K562 (cell line): ENCODE data around the gene SOCS7. TPM values are rescaled to one million over a fixed set of nuclear protein-coding genes. Genes with fewer than 3 reads are reported as not detected.

Source experiments
- ATAC-seq: fragments of 200-7000 bp; cut with Tn5 transposase; 3 replicates; pipeline ENCODE4 v1.9.1; 2020; ENCODE audit warnings: moderate library complexity
- BruUV-seq: library from RNA; stranded (reverse); fragments of 400-500 nt; replicated peaks from 2 replicates; lab custom pipeline; 2021; lab: Mats Ljungman, UMichigan
- CTCF ChIA-PET: fragments of 300-600 bp; formaldehyde crosslinking; extraction: SDS; loops from one replicate; lab custom pipeline; 2021; ENCODE audit warnings: low intra/inter-chr PET ratio; lab: Yijun Ruan, JAX
- POLR2A ChIA-PET: fragments of 300-600, 350-650 bp; sonication (Branson Sonifier 250); formaldehyde crosslinking; extraction: SDS; loops from one replicate; lab custom pipeline; 2021; ENCODE audit warnings: antibody characterized with exemption, inconsistent platforms; lab: Yijun Ruan, JAX
- DNase-seq, 4 experiments: peaks; one replicate each; pipeline versions ENCODE4 v3.0.0 to v3.0.0-alpha.2; 2011 to 2018; ENCODE audit warnings: low spot score in 3 of 4, mixed read lengths in 3 of 4; ENCODE audit errors: extremely low read depth in 1 of 4
- FAIRE-seq: peaks from 2 replicates; lab custom pipeline; 2011; peaks lifted over from hg19 to GRCh38; lab: Jason Lieb, UNC
- H2AFZ ChIP-seq: 2 replicates; pipeline ENCODE4 v1.6.0; 2011; ENCODE audit warnings: low read depth, low read length, control low read depth, inconsistent platforms
- H3K27ac ChIP-seq: fragments of 200-600 bp; 3 replicates; pipeline ENCODE4 v1.8.0; 2011; ENCODE audit warnings: low read depth, mild to moderate bottlenecking, control low read depth, inconsistent platforms, low read length, moderate library complexity, mixed read lengths; ENCODE audit errors: extremely low read depth
- H3K27me3 ChIP-seq, 2 experiments: fragments of 300-600 bp in 1 of 2; 2 replicates in 1 of 2; 3 replicates in 1 of 2; pipeline versions ENCODE4 v1.6.0 to v1.8.0; 2011; ENCODE audit warnings: inconsistent platforms in 2 of 2, low read length in 2 of 2, mild to moderate bottlenecking in 1 of 2, mixed read lengths in 1 of 2, moderate library complexity in 1 of 2; ENCODE audit not compliant: control insufficient read depth in 2 of 2, insufficient read depth in 2 of 2
- H3K36me3 ChIP-seq: fragments of 300-600 bp; 3 replicates; pipeline ENCODE4 v1.8.0; 2011; ENCODE audit warnings: mild to moderate bottlenecking, low read length, inconsistent platforms; ENCODE audit not compliant: control insufficient read depth, insufficient read depth
- H3K4me1 ChIP-seq, 2 experiments: fragments of 200-600 bp in 1 of 2; replicated peaks in 1 of 2; 2 replicates in 1 of 2; 3 replicates in 1 of 2; pipeline versions ENCODE4 v1.5.1 to v1.8.0; 2011; ENCODE audit warnings: inconsistent platforms in 2 of 2, low read length in 2 of 2, mild to moderate bottlenecking in 1 of 2, mixed read lengths in 1 of 2, moderate library complexity in 1 of 2; ENCODE audit not compliant: control insufficient read depth in 2 of 2, insufficient read depth in 2 of 2
- H3K4me2 ChIP-seq: 2 replicates; pipeline ENCODE4 v1.6.1; 2011; ENCODE audit warnings: low read length, control low read depth, inconsistent platforms, mixed read lengths; ENCODE audit not compliant: insufficient read depth
- H3K4me3 ChIP-seq: fragments of 200-600 bp; sonication (generic), shearing (Covaris generic); 2 replicates; pipeline ENCODE4 v1.5.1; 2016; ENCODE audit warnings: control low read depth, inconsistent platforms
- H3K79me2 ChIP-seq: fragments of 200-600 bp; 3 replicates; pipeline ENCODE4 v1.8.0; 2011; ENCODE audit warnings: low read length, inconsistent platforms; ENCODE audit not compliant: control insufficient read depth, insufficient read depth
- H3K9ac ChIP-seq, 2 experiments: 2 replicates each; pipeline versions ENCODE4 v1.6.0 to v1.6.1; 2011; ENCODE audit warnings: low read depth in 2 of 2, low read length in 2 of 2, control low read depth in 1 of 2, inconsistent platforms in 1 of 2, mild to moderate bottlenecking in 1 of 2, mixed read lengths in 1 of 2; ENCODE audit not compliant: insufficient read depth in 1 of 2
- H3K9me1 ChIP-seq: one replicate; pipeline ENCODE4 v1.6.0; 2011; ENCODE audit warnings: inconsistent platforms, mild to moderate bottlenecking, low read length, moderate library complexity; ENCODE audit not compliant: control insufficient read depth, insufficient read depth
- H3K9me3 ChIP-seq: replicated peaks from 2 replicates; pipeline ENCODE4 v1.5.1; 2011; ENCODE audit warnings: low read depth, low read length, inconsistent platforms; ENCODE audit not compliant: control insufficient read depth, insufficient read depth
- H4K20me1 ChIP-seq: replicated peaks from 2 replicates; pipeline ENCODE4 v1.6.1; 2011; ENCODE audit warnings: low read length, inconsistent platforms, mixed read lengths; ENCODE audit not compliant: control insufficient read depth, insufficient read depth
- BRF1 ChIP-seq: IDR thresholded peaks from 3 replicates; pipeline ENCODE4 v1.6.1; 2011; ENCODE audit warnings: borderline replicate concordance, mild to moderate bottlenecking; ENCODE audit not compliant: insufficient read length; ENCODE audit errors: extremely low read depth
- CTBP1 ChIP-seq: fragments of 450-650 bp; IDR thresholded peaks from 2 replicates; pipeline ENCODE4 v1.6.1; 2016; ENCODE audit warnings: borderline replicate concordance
- KLF16 ChIP-seq: IDR thresholded peaks from 2 replicates; pipeline ENCODE4 v1.6.1; 2016; ENCODE audit warnings: antibody characterized with exemption
- PPARD ChIP-seq: fragments of 250-450 bp; sonication (Bioruptor Pico); IDR thresholded peaks from 2 replicates; pipeline ENCODE4 v1.8.0; 2022; ENCODE audit warnings: inconsistent platforms, mild to moderate bottlenecking, moderate library complexity
- PTBP1 ChIP-seq: fragments of 200-400 bp; formaldehyde crosslinking; IDR thresholded peaks from 2 replicates; pipeline ENCODE4 v1.6.1; 2017; ENCODE audit warnings: low read depth, low read length
- RNF2 ChIP-seq: sonication (generic); IDR thresholded peaks from 2 replicates; pipeline ENCODE4 v1.6.1; 2016
- SMARCE1 ChIP-seq: fragments of 450-650 bp; IDR thresholded peaks from 2 replicates; pipeline ENCODE4 v1.7.1; 2016; ENCODE audit warnings: mild to moderate bottlenecking
- TAF15 ChIP-seq: fragments of 200-400 bp; formaldehyde crosslinking; IDR thresholded peaks from 2 replicates; pipeline ENCODE4 v1.6.1; 2017; ENCODE audit warnings: mild to moderate bottlenecking, low read depth, low read length, moderate library complexity
- ZNF12 ChIP-seq: sonication (generic); formaldehyde crosslinking; IDR thresholded peaks from 2 replicates; pipeline ENCODE4 v1.4.0; 2020; ENCODE audit warnings: mild to moderate bottlenecking, missing genetic modification reagents
- WGBS: fragments of 100-300 bp; shearing (Covaris generic); methylation state at CpG from one replicate; pipeline ENCODE4 v1.1.6; 2016; ENCODE audit warnings: low coverage, mixed read lengths; ENCODE audit not compliant: insufficient coverage; ENCODE audit errors: missing lambda C conversion rate; 5-methylcytosine and 5-hydroxymethylcytosine counted together
- in situ Hi-C: fragments of 300-500 bp; cut with MboI; formaldehyde crosslinking; loops from 4 replicates; pipeline ENCODE4 v1.15.0; 2018; ENCODE audit warnings: inconsistent platforms, mixed read lengths
- intact Hi-C: fragments of 100-400 bp; cut with micrococcal nuclease; formaldehyde crosslinking; loops from 2 replicates; pipeline ENCODE4 v1.14.2; 2022
- polyA plus RNA-seq, 8 experiments: library from polyadenylated mRNA; depleted of rRNA in 4 of 8; stranded (reverse) in 5 of 8; unstranded in 3 of 8; fragments of >200 nt; fragmentation: Nextera tagmentation in 2 of 8; fragmentation: Illumina TruSeq in 1 of 8; extraction: Ambion mirVana in 2 of 8; extraction: Trizol in 1 of 8; gene quantifications; 2 replicates each; pipeline versions ENCODE4 v1.2.1 to v1.2.3, GENCODE V29; 2011 to 2014; ENCODE audit warnings: inconsistent platforms in 1 of 8, missing spikeins in 1 of 8
- total RNA-seq, 7 experiments: library from RNA; depleted of rRNA in 6 of 7; stranded (reverse); fragments of >200 nt in 6 of 7; fragmentation: Illumina TruSeq in 2 of 7; extraction: Trizol in 2 of 7; gene quantifications; 2 replicates each; pipeline versions ENCODE4 v1.2.1 to v1.2.3, GENCODE V29; 2011 to 2021; ENCODE audit warnings: low replicate concordance in 1 of 7
- TF ChIP-seq, protein P1 (sequence below): fragments of 450-650 bp; IDR thresholded peaks from 2 replicates; pipeline ENCODE4 v1.6.1; 2016; ENCODE audit warnings: mild to moderate bottlenecking
- TF ChIP-seq, protein P2 (sequence below): fragments of 450-650 bp; IDR thresholded peaks from 2 replicates; pipeline ENCODE4 v1.6.1; 2017; ENCODE audit warnings: antibody characterized with exemption, mild to moderate bottlenecking
- TF ChIP-seq, protein P3 (sequence below): fragments of 200-800 bp; sonication (Bioruptor generic); IDR thresholded peaks from 2 replicates; pipeline ENCODE4 v1.6.1; 2017; ENCODE audit warnings: missing genetic modification characterization, missing compliant biosample characterization
- TF ChIP-seq, protein P4 (sequence below): fragments of 250-450 bp; sonication (Bioruptor Pico); IDR thresholded peaks from 2 replicates; pipeline ENCODE4 v1.5.0; 2020; ENCODE audit warnings: mild to moderate bottlenecking, borderline replicate concordance

Gene SOCS7
- total and polyA plus RNA-seq, 9 of the 15 experiments (the other 6 are each of a cell fraction or from before 2014, with no cell fraction given): 0.94 to 14.5 (median 8.2) TPM

DNA sequence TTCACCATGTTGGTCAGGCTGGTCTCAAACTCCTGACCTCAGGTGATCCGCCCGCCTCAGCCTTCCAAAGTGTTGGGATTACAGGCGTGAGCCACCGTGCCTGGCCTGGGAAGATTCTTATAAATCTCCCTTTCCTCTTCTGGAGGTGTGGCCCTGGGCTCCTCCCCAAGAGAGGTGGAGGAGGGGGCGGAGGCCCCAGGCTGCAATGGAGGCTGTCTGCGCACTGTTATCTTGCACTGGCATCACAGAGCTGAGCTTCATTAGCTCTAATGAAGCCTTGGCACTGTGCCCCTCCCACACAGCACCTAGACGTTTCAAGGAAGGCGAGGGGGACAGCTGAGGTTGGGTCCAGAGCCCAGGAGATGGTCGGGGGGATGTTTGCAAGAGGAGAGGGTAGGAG lies 84.2 kb downstream of the SOCS7 start:
- CTCF ChIA-PET: no interaction called here
- Histone ChIP-seq H3K79me2 (no peaks in the 10 kb centered on the region), H3K4me2 (no peak overlapping the region), H3K4me3 (no peak overlapping the region), H3K27ac (no peak overlapping the region), H4K20me1 (peaks cover 4% of the 10 kb centered on the region; the same call in 1 of the 2 replicates), H3K9me1 (no peaks in the 10 kb centered on the region), H3K9ac (no peak overlapping the region), H3K36me3 (no peaks in the 10 kb centered on the region), H3K9me3 (no peaks in the 10 kb centered on the region), H3K27me3 (peaks cover 6 to 49% of the 10 kb centered on the region in 2 experiments; a peak in 4 of 5 replicates), H3K4me1 (peaks cover 4 to 6% of the 10 kb centered on the region in 2 experiments), H2AFZ (no peak overlapping the region)
- WGBS: 2% methylated on average over 9 of the region's 9 CpGs
- no TSS peak for BruUV-seq
- DNase-seq (peak; percentile 29 to 68 (median 56)), FAIRE-seq (no peak), ATAC-seq (peak; percentile 80)
- intact Hi-C loops: no loop called here
- POLR2A ChIA-PET: interaction anchor here (0.7 kb wide), 1 partner anchor 84 kb away, joined by 3 read pairs; the partner anchor contains the start of gene SOCS7
- in situ Hi-C loops: loop anchor here (10.0 kb wide), 1 partner anchor 139 kb away; no protein-coding TSS in a partner anchor
- TF ChIP-seq CTBP1: peak; percentile 31; the same call in 1 of the 2 replicates
- TF ChIP-seq, protein P1, sequence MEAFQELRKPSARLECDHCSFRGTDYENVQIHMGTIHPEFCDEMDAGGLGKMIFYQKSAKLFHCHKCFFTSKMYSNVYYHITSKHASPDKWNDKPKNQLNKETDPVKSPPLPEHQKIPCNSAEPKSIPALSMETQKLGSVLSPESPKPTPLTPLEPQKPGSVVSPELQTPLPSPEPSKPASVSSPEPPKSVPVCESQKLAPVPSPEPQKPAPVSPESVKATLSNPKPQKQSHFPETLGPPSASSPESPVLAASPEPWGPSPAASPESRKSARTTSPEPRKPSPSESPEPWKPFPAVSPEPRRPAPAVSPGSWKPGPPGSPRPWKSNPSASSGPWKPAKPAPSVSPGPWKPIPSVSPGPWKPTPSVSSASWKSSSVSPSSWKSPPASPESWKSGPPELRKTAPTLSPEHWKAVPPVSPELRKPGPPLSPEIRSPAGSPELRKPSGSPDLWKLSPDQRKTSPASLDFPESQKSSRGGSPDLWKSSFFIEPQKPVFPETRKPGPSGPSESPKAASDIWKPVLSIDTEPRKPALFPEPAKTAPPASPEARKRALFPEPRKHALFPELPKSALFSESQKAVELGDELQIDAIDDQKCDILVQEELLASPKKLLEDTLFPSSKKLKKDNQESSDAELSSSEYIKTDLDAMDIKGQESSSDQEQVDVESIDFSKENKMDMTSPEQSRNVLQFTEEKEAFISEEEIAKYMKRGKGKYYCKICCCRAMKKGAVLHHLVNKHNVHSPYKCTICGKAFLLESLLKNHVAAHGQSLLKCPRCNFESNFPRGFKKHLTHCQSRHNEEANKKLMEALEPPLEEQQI: no peak
- no peak for TF ChIP-seq KLF16
- no peak for TF ChIP-seq SMARCE1
- no peak for TF ChIP-seq PTBP1
- no peak for TF ChIP-seq ZNF12
- TF ChIP-seq RNF2: no peak
- TF ChIP-seq TAF15: no peak
- TF ChIP-seq BRF1: no peak
- TF ChIP-seq, protein P2, sequence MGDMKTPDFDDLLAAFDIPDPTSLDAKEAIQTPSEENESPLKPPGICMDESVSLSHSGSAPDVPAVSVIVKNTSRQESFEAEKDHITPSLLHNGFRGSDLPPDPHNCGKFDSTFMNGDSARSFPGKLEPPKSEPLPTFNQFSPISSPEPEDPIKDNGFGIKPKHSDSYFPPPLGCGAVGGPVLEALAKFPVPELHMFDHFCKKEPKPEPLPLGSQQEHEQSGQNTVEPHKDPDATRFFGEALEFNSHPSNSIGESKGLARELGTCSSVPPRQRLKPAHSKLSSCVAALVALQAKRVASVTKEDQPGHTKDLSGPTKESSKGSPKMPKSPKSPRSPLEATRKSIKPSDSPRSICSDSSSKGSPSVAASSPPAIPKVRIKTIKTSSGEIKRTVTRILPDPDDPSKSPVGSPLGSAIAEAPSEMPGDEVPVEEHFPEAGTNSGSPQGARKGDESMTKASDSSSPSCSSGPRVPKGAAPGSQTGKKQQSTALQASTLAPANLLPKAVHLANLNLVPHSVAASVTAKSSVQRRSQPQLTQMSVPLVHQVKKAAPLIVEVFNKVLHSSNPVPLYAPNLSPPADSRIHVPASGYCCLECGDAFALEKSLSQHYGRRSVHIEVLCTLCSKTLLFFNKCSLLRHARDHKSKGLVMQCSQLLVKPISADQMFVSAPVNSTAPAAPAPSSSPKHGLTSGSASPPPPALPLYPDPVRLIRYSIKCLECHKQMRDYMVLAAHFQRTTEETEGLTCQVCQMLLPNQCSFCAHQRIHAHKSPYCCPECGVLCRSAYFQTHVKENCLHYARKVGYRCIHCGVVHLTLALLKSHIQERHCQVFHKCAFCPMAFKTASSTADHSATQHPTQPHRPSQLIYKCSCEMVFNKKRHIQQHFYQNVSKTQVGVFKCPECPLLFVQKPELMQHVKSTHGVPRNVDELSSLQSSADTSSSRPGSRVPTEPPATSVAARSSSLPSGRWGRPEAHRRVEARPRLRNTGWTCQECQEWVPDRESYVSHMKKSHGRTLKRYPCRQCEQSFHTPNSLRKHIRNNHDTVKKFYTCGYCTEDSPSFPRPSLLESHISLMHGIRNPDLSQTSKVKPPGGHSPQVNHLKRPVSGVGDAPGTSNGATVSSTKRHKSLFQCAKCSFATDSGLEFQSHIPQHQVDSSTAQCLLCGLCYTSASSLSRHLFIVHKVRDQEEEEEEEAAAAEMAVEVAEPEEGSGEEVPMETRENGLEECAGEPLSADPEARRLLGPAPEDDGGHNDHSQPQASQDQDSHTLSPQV: no peak
- TF ChIP-seq, protein P3, sequence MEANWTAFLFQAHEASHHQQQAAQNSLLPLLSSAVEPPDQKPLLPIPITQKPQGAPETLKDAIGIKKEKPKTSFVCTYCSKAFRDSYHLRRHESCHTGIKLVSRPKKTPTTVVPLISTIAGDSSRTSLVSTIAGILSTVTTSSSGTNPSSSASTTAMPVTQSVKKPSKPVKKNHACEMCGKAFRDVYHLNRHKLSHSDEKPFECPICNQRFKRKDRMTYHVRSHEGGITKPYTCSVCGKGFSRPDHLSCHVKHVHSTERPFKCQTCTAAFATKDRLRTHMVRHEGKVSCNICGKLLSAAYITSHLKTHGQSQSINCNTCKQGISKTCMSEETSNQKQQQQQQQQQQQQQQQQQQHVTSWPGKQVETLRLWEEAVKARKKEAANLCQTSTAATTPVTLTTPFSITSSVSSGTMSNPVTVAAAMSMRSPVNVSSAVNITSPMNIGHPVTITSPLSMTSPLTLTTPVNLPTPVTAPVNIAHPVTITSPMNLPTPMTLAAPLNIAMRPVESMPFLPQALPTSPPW (CRISPR knock-in tag): peak; percentile 30; the same call in 1 of the 2 replicates
- no peak for TF ChIP-seq PPARD
- TF ChIP-seq, protein P4, sequence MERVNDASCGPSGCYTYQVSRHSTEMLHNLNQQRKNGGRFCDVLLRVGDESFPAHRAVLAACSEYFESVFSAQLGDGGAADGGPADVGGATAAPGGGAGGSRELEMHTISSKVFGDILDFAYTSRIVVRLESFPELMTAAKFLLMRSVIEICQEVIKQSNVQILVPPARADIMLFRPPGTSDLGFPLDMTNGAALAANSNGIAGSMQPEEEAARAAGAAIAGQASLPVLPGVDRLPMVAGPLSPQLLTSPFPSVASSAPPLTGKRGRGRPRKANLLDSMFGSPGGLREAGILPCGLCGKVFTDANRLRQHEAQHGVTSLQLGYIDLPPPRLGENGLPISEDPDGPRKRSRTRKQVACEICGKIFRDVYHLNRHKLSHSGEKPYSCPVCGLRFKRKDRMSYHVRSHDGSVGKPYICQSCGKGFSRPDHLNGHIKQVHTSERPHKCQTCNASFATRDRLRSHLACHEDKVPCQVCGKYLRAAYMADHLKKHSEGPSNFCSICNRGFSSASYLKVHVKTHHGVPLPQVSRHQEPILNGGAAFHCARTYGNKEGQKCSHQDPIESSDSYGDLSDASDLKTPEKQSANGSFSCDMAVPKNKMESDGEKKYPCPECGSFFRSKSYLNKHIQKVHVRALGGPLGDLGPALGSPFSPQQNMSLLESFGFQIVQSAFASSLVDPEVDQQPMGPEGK (CRISPR knock-in tag): no peak
